Measurements from ENCODE around the gene TTC9C.

The TTC9C gene

GRCh38 chr11:62719302-62719978 is 8.8 kb upstream of the TTC9C start:
- no peak for TF ChIP-seq CTCF (conservative IDR thresholded peaks at IDR 0.05; ENCODE audit: low read depth, low read length)
- H3K4me3 ChIP-seq (ENCODE audit: low read length), result no peak overlapping the region
- DNase-seq (ENCODE audit: low read depth), result no peak

GRCh38 chr11:62721994-62722393 is 6.3 kb upstream of the TTC9C start:
- TF ChIP-seq CTCF (conservative IDR thresholded peaks at IDR 0.05; ENCODE audit: low read depth, low read length), result peak; percentile 43
- DNase-seq (ENCODE audit: low read depth), result no peak
- no peak overlapping the region for H3K4me3 ChIP-seq (ENCODE audit: low read length)

- H3K4me3 ChIP-seq (ENCODE audit: low read length), result peak overlapping the region; percentile 84
- no peak for DNase-seq (ENCODE audit: low read depth)
- TF ChIP-seq CTCF (conservative IDR thresholded peaks at IDR 0.05; ENCODE audit: low read depth, low read length), result no peak
These were observed 4.1 kb upstream of the TTC9C start for GRCh38 chr11:62724171-62724570.

DNA sequence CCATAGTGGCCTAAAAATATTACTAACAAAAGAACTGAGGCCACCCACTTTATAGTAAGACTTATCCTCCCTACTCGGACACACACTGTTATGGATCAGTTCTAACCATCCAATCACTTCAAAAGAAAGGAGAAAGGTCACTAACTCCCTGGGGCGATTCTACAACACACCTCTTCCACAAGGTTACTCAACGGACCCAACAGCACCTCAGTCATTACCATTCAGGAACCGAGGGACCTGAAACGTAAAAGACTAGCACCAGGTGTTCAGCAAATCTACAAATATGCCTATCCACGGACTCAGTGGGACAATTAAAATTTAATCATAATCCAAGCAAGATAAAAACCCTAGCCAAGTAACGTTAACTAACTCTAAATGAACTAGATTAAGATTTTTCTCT is 2.6 kb upstream of the TTC9C start:
- no peak for TF ChIP-seq CTCF (conservative IDR thresholded peaks at IDR 0.05; ENCODE audit: low read depth, low read length)
- DNase-seq (ENCODE audit: low read depth), result no peak
- peak overlapping the region; percentile 84 for H3K4me3 ChIP-seq (ENCODE audit: low read length)

GRCh38 chr11:62726156-62726914 is 2.0 kb upstream of the TTC9C start:
- DNase-seq (ENCODE audit: low read depth), result no peak
- TF ChIP-seq CTCF (conservative IDR thresholded peaks at IDR 0.05; ENCODE audit: low read depth, low read length), result no peak
- H3K4me3 ChIP-seq (ENCODE audit: low read length), result peak overlapping the region; percentile 84

DNA sequence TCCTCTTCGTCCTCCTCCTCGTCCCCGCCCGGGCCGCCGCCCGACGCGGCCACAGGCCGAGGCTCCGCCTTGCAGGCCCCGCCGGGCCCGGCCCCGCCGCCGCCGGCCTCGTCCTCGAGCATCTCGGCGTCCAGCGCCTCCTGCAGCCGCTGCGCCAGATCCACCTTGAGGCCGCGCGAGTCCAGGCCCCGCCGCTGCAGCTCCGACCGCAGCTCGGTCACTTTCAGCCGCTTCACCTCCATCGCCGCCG is 1.4 kb upstream of the TTC9C start:
- no peak for DNase-seq (ENCODE audit: low read depth)
- TF ChIP-seq CTCF (conservative IDR thresholded peaks at IDR 0.05; ENCODE audit: low read depth, low read length), result no peak
- H3K4me3 ChIP-seq (ENCODE audit: low read length), result peak overlapping the region; percentile 84

All from retinal pigment epithelial cell (primary cell).